GM21825 (cell line): ENCODE measurements around the gene PSME3.
"Not testable (repeated sequence)": the region's sequence is repeated elsewhere in the genome, so short reads cannot be mapped to it uniquely, and the experiment has no call there.

Experiments
- ATAC-seq: cut with Tn5 transposase; IDR thresholded peaks from one replicate; pipeline ENCODE4 v1.9.1; 2021; ENCODE audit warnings: mild to moderate bottlenecking, moderate library complexity; ENCODE audit not compliant: unreplicated experiment

The PSME3 gene

DNA sequence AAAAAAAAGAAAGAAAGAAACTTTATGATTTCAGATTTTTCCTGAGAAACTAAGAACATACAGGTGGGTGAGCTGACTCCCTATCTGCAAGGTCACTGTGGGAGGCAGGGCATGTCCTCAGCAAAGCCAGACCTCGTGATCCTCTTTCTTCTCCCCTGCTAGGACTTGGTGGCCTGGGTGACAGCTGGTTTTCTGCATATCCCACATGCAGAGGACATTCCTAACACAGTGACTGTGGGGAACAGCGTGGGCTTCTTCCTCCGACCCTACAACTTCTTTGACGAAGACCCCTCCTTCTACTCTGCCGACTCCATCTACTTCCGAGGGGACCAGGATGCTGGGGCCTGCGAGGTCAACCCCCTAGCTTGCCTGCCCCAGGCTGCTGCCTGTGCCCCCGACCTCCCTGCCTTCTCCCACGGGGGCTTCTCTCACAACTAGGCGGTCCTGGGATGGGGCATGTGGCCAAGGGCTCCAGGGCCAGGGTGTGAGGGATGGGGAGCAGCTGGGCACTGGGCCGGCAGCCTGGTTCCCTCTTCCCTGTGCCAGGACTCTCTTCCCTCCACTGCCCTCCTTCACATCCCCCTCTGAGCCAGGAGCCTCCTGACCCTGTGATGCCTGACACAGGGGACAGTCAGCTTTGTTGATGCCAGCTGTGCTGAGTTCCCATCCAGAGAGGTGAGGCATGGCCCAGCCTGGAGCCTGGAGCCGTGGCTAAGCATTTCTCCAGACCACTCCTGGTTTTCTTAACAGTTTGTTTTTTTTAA is 40.9 kb downstream of the PSME3 start:
- ATAC-seq: not testable (repeated sequence)

DNA sequence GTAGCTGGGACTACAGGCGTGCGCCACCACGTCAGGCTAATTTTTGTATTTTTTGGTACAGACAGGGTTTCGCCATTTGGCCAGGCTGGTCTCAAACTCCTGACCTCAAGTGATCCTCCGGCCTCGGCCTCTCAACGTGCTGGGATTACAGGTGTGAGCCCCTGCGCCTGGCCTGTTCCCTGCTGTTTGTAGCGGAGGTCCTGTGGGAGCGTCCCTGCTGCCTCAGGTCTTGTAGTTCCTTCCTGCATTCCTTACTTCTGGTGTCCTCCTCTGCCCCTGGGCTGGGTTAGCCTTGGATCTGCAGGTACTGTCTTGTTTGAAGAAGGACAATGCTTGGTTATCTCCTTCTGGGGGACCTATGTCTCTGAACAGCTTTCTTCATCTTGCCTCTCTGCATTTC is 43.8 kb downstream of the PSME3 start:
- no peak for ATAC-seq

DNA sequence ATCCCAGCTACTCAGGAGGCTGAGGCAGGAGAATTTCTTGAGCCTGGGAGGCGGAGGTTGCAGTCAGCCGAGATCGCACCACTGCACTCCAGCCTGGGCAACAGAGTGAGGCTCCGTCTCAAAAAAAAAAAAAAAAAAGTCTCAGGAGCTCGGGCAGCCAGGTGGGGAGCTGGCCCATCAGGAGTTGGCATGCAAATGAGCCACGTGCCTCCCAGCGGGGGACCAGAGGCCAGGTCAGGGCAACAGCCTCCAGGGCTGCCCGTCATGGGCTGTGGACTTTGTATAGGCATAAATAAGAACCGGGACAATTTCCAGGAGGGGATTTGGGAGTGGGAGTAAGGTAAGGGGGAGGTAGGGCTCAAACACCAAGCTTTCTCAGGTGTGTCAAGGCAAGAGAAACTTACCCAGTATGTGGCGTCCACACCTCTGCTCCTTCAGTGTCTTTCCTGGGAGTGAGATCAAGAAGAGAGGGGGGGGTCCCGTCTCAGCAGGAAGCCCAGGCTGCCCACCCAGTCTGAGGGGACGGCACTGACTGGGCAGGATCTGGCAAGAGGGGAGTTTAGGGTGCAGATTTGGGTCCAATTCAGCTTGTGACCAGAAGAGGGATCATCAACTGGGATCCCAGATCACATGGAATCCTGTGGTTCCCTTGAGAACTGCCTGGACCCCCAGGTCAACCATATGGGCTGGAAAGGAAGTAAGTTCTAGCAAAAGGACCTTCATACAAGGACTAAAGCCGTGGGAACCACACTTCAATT is 45.1 kb downstream of the PSME3 start:
- ATAC-seq: no peak

DNA sequence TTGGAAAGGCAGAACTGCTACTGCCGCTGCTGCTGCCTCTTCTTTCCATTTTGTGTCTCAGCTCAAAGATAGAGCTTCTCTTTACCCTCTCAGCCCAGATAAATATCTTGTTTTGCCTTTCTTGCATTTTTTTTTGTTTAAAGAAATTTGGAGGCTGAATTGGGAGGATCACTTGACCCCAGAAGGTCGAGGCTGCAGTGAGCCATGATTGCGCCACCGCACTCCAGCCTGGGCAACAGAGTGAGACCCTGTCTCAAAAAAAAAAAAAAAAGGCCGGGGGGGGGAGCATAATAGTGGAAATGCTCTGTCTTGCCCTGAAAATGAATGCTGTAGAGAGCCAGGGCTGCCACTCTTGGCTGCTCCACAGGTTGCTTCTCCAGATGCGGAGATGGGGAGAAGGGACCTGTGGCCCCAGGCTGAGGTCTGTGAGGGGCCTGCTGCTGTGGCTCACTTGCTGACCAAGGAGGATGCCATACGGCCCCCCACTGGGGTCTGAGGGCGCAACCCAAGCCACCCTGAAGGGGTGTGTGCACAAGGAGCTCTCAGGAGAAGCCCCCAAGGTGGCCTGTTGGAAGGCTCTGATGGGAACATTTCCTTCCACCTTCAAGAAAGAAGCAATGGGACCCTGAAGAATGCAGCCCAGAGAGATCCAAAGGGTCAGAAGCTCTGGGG is 45.9 kb downstream of the PSME3 start:
- ATAC-seq: no peak

DNA sequence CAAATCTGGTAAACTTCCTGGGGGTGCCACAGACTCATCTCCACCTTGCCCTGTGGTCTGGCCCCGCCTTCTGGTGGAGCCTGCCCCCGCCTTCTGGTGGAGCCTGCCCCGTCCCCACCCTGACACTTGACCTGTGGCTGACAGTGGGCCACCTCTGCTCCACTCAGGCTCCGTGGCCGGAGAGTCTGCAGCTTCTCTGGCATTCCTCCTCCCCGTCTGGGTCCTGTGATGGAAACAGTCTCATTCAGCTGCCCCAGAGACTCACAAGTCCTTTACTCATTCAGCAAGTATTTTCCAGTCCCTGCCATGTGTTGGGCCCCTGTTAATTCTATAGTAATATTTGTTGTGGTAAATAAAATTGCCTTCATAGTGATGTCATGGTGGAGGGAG is 46.4 kb downstream of the PSME3 start:
- ATAC-seq: no peak

DNA sequence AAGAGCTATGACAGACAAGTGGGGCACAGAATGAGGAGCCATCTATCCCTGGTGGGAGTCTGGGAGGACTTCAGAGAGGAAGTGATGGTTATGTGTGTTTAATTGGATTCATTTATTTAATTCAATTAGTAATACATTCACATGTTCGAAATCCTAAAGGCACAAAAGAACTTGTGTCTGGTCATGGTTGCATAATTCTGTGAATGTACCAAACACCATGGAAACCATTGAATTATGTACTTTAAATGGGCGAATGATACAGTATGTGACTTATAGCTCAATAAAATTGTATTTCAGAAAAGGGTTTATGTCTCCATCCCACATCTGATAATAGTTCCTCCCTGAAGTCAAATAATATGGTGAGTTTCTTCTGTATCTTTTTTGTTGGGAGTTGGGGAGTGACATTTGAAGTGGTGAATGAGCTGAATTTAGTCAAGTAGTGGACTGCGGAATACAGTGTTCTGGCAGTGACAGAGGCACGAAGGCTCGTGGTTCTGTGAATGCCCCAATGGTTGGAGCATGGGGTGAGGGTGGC is 47.6 kb downstream of the PSME3 start:
- ATAC-seq: no peak

DNA sequence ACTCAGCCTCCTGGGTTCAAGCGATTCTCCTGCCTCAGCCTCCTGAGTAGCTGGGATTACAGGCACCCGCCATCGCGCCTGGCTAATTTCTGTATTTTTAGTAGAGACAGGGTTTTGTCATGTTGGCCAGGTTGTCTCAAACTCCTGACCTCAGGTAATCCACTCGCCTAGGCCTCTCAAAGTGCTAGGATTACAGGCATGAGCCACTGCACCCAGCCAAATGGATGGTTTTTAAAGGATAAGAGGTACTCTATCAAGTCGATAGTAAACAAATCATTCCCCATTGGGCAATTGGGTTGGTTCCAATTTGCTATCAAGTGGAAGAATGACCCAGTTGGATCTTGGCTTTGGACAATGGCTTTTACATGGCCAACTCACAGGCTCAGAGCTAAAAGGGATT is 48.5 kb downstream of the PSME3 start:
- not testable (repeated sequence) for ATAC-seq

DNA sequence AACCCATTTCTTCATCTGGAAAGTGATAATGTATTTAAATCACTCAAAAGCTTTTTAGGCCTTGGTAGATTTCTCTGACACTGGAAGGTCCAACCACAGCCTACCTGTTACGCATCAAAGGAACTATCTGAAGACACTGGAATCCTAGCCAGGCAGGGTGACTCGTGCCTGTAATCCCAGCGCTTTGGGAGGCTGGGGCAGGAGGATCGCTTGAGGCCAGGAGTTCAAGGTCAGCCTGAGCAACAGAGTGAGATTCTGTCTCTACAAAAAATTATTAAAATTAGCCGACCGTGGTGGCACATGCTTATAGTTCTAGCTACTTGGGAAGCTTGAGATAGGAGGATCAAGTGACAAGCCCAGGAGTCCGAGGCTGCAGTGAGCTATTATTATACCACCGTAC is 49.0 kb downstream of the PSME3 start:
- no peak for ATAC-seq

DNA sequence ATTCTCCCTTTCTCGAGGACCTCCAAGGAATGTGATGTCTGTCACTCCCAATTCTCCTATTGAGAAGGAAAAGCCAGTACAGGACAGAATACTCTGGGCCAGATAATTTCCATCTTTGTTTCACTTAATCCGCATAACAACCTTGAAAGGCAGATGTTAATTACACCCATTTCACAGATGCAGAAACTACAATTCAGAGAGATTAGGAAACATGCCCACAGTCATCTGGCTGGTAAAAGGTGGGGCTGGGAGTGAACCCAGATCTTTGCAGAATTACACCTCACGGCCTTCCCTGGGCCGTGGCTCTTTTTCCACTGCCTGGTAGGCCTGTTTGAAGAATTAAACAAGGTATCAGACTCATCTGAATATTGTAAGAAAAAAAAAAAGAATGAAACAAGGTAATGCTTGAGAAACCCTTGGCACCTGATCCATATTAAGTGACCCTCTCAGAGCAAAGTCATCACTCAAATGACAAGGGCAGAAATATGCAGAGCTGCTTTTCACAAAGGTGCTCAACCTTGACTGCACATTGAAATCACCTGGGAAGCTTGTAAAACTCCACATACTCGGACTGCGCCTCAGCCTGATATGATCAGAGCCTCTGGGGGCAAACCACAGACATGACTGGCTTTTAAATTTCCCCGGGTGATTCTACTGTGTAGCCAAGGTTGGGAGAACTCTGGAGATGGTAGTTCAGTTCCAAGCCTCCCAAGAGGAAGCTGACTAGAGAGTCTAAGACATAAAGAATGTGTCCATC is 50.8 kb downstream of the PSME3 start:
- no peak for ATAC-seq

DNA sequence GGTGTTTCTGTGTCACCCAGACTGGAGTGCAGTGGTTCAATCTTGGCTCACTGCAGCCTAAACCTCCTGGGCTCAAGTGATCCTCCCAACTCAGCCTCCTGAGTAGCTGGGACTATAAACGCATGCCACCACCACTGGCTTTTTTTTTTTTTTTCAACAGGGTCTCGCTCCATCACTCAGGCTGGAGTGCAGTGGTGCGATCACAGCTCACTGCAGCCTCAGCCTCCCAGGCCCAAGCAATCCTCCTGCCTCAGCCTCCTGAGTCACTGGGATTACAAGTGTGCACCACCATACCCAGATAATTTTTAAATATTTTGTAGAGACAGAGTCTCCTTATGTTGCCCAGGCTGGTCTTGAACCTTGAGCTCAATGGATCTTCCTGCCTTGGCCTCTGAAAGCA is 52.6 kb downstream of the PSME3 start:
- ATAC-seq: not testable (repeated sequence)

DNA sequence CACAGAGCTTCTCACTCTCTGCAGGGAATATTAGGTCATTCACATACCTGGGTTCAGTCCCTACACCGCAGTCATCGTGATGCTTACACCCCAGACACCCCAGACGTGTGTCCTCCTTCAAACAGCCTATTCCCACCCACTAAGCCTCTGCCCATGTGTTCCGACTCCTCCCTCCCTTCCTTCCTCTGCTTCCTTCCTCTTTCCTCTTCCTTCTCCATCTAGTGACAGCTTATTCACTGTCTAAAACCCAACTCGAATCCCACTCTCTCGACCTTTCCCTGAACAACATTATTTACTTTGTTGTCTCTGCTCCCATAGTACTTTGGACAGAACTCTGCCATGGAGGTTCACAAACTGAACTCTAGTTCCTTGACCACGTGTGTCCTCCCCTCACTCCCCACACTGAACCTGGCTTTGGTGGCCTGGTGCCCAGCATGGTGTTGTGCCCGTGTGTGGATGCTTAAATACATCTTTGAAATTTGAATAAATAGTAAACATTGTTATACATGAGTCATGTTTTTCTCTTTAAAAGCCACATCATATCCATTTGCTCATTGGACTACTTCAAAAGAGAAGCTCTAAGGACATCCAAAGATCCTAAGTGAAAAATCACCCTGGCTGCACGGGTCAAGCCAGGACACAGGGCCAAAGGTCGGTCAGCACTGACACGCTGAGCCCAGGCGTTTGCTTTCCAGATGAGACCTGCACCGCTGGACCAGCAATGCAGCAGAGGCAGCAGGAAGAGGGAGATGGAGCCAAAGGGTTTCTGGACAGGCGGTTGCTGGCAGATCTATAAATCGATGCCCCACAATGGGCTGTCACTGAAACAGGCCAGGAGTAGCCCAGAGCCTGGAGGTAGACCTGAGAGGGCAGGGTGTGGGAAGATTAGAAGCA is 53.3 kb downstream of the PSME3 start:
- no peak for ATAC-seq

DNA sequence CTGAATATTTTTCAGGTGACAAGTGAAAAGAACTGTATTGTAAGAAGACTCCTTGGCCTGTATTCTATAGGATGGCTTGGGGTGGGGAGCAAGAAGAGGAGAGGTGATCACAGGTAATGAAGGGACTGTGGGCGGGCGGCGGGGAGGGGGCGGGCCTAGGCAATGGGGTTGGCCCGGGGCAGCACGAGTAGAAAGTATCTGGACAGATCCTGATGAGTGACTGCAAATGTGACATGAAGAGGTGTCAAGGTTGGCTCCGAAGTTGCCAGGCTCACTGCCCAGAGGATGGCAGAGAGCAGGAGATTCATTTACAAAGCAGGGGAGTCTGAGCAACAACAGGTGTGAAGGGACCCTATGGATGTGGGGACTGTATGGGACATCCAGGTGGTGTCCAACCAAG is 56.6 kb downstream of the PSME3 start:
- no peak for ATAC-seq

DNA sequence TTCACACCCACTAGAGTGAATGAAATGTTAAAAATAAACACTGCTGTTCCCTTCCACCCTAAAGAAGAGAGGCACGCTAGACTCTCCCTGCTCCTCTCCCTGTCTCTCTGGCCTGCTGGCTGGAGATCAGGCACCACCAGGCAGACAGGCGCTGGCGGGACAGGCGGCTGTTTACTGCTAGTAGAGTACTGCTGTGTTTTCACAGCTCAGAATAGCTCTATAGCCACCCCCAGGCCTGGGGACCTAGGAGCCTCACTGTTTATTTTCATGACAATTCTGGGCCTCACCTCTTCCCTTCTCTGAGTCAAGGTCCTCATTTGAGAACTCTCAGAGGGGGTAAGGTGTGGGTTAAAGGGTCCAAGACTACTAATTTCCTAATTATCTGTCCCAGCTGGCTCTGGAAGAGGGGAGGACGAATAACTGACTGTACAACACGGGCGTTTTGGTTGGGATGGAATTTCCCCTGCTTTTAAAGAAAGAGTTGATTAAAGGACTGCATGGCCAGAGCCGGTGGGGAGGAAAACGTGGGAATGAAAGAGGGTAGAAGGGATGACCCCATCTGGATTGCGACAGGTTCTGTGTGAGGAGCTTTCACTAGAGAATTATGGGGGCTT is 58.4 kb downstream of the PSME3 start:
- ATAC-seq: no peak

DNA sequence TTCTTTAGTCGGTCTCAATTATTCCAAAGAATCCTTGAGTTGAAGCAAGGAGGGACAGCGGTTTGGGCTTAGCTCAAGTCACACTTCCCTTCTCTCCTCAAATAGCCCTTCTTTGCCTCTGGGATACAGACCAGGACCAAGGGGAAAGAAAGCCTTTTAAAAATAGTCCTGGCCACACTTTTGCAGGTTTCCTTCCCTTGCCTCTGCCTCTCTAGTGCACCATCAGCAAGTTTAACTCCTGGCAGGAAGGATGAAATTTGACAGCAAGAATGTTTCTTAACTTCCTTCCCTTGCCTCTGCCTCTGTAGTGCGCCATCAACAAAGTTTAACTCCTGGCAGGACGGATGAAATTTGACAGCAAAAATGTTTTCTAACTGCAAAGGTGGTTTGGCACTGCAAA is 60.2 kb downstream of the PSME3 start:
- ATAC-seq: no peak
